ENCODE measurements around the gene BRF1.

Gene BRF1, protein sequence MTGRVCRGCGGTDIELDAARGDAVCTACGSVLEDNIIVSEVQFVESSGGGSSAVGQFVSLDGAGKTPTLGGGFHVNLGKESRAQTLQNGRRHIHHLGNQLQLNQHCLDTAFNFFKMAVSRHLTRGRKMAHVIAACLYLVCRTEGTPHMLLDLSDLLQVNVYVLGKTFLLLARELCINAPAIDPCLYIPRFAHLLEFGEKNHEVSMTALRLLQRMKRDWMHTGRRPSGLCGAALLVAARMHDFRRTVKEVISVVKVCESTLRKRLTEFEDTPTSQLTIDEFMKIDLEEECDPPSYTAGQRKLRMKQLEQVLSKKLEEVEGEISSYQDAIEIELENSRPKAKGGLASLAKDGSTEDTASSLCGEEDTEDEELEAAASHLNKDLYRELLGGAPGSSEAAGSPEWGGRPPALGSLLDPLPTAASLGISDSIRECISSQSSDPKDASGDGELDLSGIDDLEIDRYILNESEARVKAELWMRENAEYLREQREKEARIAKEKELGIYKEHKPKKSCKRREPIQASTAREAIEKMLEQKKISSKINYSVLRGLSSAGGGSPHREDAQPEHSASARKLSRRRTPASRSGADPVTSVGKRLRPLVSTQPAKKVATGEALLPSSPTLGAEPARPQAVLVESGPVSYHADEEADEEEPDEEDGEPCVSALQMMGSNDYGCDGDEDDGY

GRCh38 chr14:105300542-105301102 is at the start of gene BRF1:
TSS of gene BRF1 (minus strand) at chr14:105301001. CDS start at chr14:105300629, 372 bp downstream.
- TF ChIP-seq CTCF (conservative IDR thresholded peaks at IDR 0.05; ENCODE audit: control insufficient read depth, insufficient read depth, low read depth, low read length), result no peak
- peak within 1 kb of the TSS; percentile 72 for H3K4me3 ChIP-seq (ENCODE audit: control insufficient read depth, low read depth, low read length)
- DNase-seq (ENCODE audit: low read depth), result peak; percentile 84

GRCh38 chr14:105349992-105350391 is 49.2 kb upstream of the BRF1 start:
- no peak overlapping the region for H3K4me3 ChIP-seq (ENCODE audit: control insufficient read depth, low read depth, low read length)
- DNase-seq (ENCODE audit: low read depth), result no peak
- TF ChIP-seq CTCF (conservative IDR thresholded peaks at IDR 0.05; ENCODE audit: control insufficient read depth, insufficient read depth, low read depth, low read length), result no peak

DNA sequence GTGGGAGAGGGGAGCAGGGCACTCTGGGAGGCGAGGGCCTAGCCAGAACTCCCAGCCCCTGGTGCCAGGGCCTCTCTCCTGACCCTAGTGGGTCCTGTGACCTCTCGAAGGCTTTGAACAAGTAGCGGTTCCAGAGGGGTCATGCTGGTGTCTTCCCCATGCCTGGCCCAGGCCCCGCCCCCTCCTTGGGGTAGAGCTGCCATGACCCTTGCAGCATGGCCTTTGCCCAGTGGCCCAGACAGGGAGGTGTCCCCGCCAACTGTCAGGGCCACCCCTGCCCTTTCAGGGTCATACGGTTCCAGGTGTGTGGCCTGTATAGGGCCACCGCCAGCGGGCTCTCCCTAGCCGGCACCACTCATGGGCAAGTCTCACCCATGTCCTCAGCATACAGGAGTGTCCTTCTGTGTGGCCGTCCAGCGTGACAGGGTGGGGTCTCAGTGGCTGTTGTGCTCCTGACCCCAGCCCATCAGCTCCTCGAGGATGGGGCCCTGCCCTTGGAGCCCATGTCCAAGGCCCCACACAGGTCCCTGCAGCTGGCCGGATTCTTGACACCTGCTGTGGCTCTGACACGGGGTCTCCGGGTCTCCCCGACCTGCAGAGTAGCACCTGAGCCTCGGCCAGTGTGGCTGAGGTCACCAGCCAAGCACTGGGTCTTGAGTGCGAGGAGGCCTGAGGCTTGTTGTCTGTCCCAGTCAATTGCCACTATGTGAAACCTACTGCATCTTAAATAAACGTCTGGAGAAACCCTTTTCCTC is 48.3 kb upstream of the BRF1 start:
- no peak for DNase-seq (ENCODE audit: low read depth)
- no peak overlapping the region for H3K4me3 ChIP-seq (ENCODE audit: control insufficient read depth, low read depth, low read length)

DNA sequence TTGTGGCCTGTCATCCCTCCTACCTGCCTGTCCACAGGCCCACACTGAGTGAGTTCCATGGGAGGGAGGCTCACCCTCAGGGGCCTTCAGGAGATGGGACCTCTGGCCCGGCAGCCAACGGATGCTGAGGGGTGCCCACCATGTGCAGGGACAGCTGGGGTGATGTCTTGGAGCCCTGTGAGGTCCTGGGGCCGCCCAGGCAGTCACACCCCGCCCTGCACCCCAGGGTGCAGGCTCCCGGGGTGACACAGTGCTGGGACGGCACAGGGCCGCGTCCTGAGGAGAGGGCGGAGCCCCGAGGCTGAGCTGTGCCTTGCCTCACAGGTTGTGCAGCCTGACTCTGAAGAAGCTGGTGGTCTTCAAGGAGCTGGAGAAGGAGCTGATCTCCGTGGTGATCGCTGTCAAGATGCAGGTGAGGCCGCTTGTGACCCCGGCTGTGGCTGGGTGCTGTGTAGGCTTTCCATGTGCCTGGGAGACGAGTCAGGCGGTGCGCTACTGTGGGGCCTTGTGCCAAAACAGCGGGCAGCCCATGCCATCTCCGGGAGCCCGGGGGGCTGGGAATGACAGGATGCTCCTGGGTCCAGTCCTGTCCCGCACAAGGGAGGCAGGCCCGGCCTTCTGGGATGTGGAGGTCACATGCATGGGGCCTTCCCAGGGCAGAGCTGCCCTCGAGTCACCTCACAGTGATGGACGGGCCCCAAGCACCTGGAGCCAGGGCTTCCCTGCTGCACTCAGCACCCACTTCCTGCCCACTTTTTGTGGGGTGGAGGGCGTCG is 47.6 kb upstream of the BRF1 start:
- no peak for TF ChIP-seq CTCF (conservative IDR thresholded peaks at IDR 0.05; ENCODE audit: control insufficient read depth, insufficient read depth, low read depth, low read length)
- no peak for DNase-seq (ENCODE audit: low read depth)
- H3K4me3 ChIP-seq (ENCODE audit: control insufficient read depth, low read depth, low read length), result no peak overlapping the region

More for the DNA sequence above, 48.3 kb upstream of the BRF1 start:
- TF ChIP-seq CTCF (conservative IDR thresholded peaks at IDR 0.05; ENCODE audit: control insufficient read depth, insufficient read depth, low read depth, low read length), result no peak

- no peak for DNase-seq (ENCODE audit: low read depth)
- H3K4me3 ChIP-seq (ENCODE audit: control insufficient read depth, low read depth, low read length), result no peak overlapping the region
- TF ChIP-seq CTCF (conservative IDR thresholded peaks at IDR 0.05; ENCODE audit: control insufficient read depth, insufficient read depth, low read depth, low read length), result no peak
Observed at GRCh38 chr14:105347587-105347968, 46.8 kb upstream of the BRF1 start.

Data from fibroblast of mammary gland (primary cell).